Thyroid gland (tissue), 4 donors: ENCODE results near the gene XK.

Experiments used
- POLR2A ChIP-seq, 2 donors: fragments of 450-650 bp; IDR thresholded peaks; one replicate each; pipeline ENCODE4 v1.6.1; 2017; ENCODE audit warnings: antibody characterized with exemption in 2 of 2, mild to moderate bottlenecking in 2 of 2, moderate library complexity in 1 of 2
- TF ChIP-seq, protein P1 (sequence below), 6 experiments: fragments of 200-600 bp in 3 of 6; fragments of 450-650 bp in 3 of 6; sonication (generic) in 3 of 6; IDR thresholded peaks; one replicate each; pipeline ENCODE4 v1.5.1; 2016 to 2019; ENCODE audit warnings: antibody characterized with exemption in 6 of 6, mild to moderate bottlenecking in 2 of 6, inconsistent platforms in 1 of 6, moderate library complexity in 1 of 6

DNA sequence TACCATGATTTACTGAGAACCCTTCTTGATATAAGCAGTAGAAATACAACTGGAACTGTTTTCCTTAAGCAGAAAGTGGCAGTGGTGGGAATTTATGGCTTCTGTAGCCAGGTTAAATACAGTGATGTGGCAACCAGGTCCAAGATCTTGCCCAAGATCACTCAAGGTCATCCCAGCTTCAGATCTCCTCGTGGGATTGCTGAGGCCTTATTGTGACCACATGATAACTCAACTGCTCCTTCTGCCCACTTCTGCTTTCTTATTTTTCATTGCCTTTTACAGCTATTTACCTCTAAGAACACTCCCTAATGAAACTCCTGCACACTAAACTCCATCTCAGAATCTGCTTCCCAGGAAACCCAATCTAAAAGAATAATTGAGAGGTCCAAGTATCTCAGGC, 81.8 kb downstream of the XK start:
- TF ChIP-seq, protein P1, sequence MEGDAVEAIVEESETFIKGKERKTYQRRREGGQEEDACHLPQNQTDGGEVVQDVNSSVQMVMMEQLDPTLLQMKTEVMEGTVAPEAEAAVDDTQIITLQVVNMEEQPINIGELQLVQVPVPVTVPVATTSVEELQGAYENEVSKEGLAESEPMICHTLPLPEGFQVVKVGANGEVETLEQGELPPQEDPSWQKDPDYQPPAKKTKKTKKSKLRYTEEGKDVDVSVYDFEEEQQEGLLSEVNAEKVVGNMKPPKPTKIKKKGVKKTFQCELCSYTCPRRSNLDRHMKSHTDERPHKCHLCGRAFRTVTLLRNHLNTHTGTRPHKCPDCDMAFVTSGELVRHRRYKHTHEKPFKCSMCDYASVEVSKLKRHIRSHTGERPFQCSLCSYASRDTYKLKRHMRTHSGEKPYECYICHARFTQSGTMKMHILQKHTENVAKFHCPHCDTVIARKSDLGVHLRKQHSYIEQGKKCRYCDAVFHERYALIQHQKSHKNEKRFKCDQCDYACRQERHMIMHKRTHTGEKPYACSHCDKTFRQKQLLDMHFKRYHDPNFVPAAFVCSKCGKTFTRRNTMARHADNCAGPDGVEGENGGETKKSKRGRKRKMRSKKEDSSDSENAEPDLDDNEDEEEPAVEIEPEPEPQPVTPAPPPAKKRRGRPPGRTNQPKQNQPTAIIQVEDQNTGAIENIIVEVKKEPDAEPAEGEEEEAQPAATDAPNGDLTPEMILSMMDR (IDR thresholded peaks at IDR 0.05) = no peak
- TF ChIP-seq POLR2A (IDR thresholded peaks at IDR 0.05) = no peak
